Stomach (tissue), 9 donors: ENCODE results near the gene GCH1. TPM values are rescaled to one million over a fixed set of nuclear protein-coding genes. Genes with fewer than 3 reads are reported as not detected.

Experiments
- DNase-seq, 2 donors: peaks; one replicate each; pipeline versions ENCODE4 v3.0.0 to v3.0.0-alpha.2; 2013 to 2019
- H3K27ac ChIP-seq, 5 donors: fragments of 200-600 bp in 4 of 5; sonication (generic) in 4 of 5; one replicate each; pipeline ENCODE4 v1.5.1; 2013 to 2019; ENCODE audit warnings: mild to moderate bottlenecking in 1 of 5, moderate library complexity in 1 of 5
- H3K27me3 ChIP-seq, 3 donors: fragments of 200-600 bp; sonication (generic); one replicate each; pipeline ENCODE4 v1.5.1; 2017 to 2019; ENCODE audit warnings: mixed run types in 1 of 3
- H3K36me3 ChIP-seq, 4 donors: fragments of 200-600 bp; sonication (generic); 1 replicate in 3 of 4; 2 replicates in 1 of 4; pipeline ENCODE4 v1.5.1; 2016 to 2019
- H3K4me1 ChIP-seq, 4 donors: fragments of 200-600 bp; sonication (generic); one replicate each; pipeline ENCODE4 v1.5.1; 2016 to 2019
- H3K4me3 ChIP-seq, 4 donors: fragments of 200-600 bp; sonication (generic) in 3 of 4; one replicate each; pipeline ENCODE4 v1.5.1; 2016 to 2019; ENCODE audit warnings: mild to moderate bottlenecking in 1 of 4
- H3K9me3 ChIP-seq, 4 donors: fragments of 200-600 bp; sonication (generic); one replicate each; pipeline ENCODE4 v1.5.1; 2016 to 2019
- EP300 ChIP-seq: sonication (generic); formaldehyde crosslinking; IDR thresholded peaks from one replicate; pipeline ENCODE4 v1.6.1; 2017; ENCODE audit warnings: antibody characterized with exemption
- POLR2A ChIP-seq, 4 donors: fragments of 450-650 bp; IDR thresholded peaks; one replicate each; pipeline ENCODE4 v1.6.1; 2016; ENCODE audit warnings: antibody characterized with exemption in 4 of 4, control low read depth in 2 of 4, mild to moderate bottlenecking in 1 of 4, moderate library complexity in 1 of 4
- POLR2AphosphoS5 ChIP-seq, 3 donors: sonication (generic); formaldehyde crosslinking; IDR thresholded peaks; one replicate each; pipeline ENCODE4 v1.6.1; 2016; ENCODE audit warnings: antibody characterized with exemption in 3 of 3
- WGBS, 5 donors: extraction: QIAGEN DNeasy Blood & Tissue Kit in 3 of 5; methylation state at CpG; one replicate each; pipeline versions ENCODE4 v1.1.5 to v1.1.7; 2013 to 2018; 5-methylcytosine and 5-hydroxymethylcytosine counted together
- intact Hi-C: fragments of 100-400 bp; cut with DNase I; formaldehyde crosslinking; loops from one replicate; pipeline ENCODE4 v1.15.1; 2023; ENCODE audit warnings: low total_unique reads
- polyA plus RNA-seq, 3 donors: library from polyadenylated mRNA; stranded (reverse); fragments of 200-250 nt; gene quantifications; one replicate each; pipeline ENCODE4 v1.2.3, GENCODE V29; 2013
- total RNA-seq, 5 donors: library from RNA; depleted of rRNA; stranded (reverse); fragments of >200 nt; gene quantifications; one replicate each; pipeline versions ENCODE4 v1.1.0 to v1.2.3, GENCODE V29; 2014 to 2016
- TF ChIP-seq, protein P1 (sequence below), 7 experiments: fragments of 450-650 bp in 4 of 7; fragments of 200-600 bp in 3 of 7; sonication (generic) in 3 of 7; IDR thresholded peaks; one replicate each; pipeline ENCODE4 v1.5.1; 2016 to 2019; ENCODE audit warnings: antibody characterized with exemption in 7 of 7, control low read depth in 2 of 7, mild to moderate bottlenecking in 1 of 7
- donor health status: healthy with polysubstance abuse.
- donor health status: Bipolar disorder and iron deficiency.
- donor health status: healthy.

The GCH1 gene
- total and polyA plus RNA-seq, 8 donors: 0.58 to 52.1 (median 10.4) TPM

- no peaks in the 10 kb centered on the region for H3K4me1 ChIP-seq
These were observed 67.9 kb downstream of the GCH1 start for GRCh38 chr14:54834727-54835126.

GRCh38 chr14:54834081-54834480, 68.5 kb downstream of the GCH1 start:
- no peaks in the 10 kb centered on the region for H3K36me3 ChIP-seq
- H3K27me3 ChIP-seq: no peaks in the 10 kb centered on the region
- no peaks in the 10 kb centered on the region for H3K4me1 ChIP-seq
- TF ChIP-seq, protein P1, sequence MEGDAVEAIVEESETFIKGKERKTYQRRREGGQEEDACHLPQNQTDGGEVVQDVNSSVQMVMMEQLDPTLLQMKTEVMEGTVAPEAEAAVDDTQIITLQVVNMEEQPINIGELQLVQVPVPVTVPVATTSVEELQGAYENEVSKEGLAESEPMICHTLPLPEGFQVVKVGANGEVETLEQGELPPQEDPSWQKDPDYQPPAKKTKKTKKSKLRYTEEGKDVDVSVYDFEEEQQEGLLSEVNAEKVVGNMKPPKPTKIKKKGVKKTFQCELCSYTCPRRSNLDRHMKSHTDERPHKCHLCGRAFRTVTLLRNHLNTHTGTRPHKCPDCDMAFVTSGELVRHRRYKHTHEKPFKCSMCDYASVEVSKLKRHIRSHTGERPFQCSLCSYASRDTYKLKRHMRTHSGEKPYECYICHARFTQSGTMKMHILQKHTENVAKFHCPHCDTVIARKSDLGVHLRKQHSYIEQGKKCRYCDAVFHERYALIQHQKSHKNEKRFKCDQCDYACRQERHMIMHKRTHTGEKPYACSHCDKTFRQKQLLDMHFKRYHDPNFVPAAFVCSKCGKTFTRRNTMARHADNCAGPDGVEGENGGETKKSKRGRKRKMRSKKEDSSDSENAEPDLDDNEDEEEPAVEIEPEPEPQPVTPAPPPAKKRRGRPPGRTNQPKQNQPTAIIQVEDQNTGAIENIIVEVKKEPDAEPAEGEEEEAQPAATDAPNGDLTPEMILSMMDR (IDR thresholded peaks at IDR 0.05): no peak
- TF ChIP-seq POLR2A (IDR thresholded peaks at IDR 0.05): no peak
- no peak for TF ChIP-seq POLR2AphosphoS5 (IDR thresholded peaks at IDR 0.05)
- no peak for TF ChIP-seq EP300
- no peak overlapping the region for H3K4me3 ChIP-seq
- no peaks in the 10 kb centered on the region for H3K9me3 ChIP-seq
- intact Hi-C loops: no loop called here
- DNase-seq: no peak
- H3K27ac ChIP-seq: no peak overlapping the region

More at GRCh38 chr14:54834727-54835126, 67.9 kb downstream of the GCH1 start:
- no peak overlapping the region for H3K27ac ChIP-seq
- no peaks in the 10 kb centered on the region for H3K36me3 ChIP-seq
- TF ChIP-seq POLR2A (IDR thresholded peaks at IDR 0.05): no peak
- TF ChIP-seq EP300: no peak
- TF ChIP-seq, protein P1 (IDR thresholded peaks at IDR 0.05): no peak
- no peak for TF ChIP-seq POLR2AphosphoS5 (IDR thresholded peaks at IDR 0.05)
- no peak overlapping the region for H3K4me3 ChIP-seq
- 79 to 83% (median 82%) methylated on average over 6 of the region's 6 CpGs for WGBS, 5 donors
- intact Hi-C loops: no loop called here
- DNase-seq: no peak
- no peaks in the 10 kb centered on the region for H3K27me3 ChIP-seq
- H3K9me3 ChIP-seq: no peaks in the 10 kb centered on the region

GRCh38 chr14:54830650-54831049, 72.0 kb downstream of the GCH1 start:
- intact Hi-C loops: no loop called here
- no peak for DNase-seq
- 90 to 95% (median 94%) methylated on average over 4 of the region's 4 CpGs for WGBS, 5 donors

GRCh38 chr14:54829486-54830224, 73.0 kb downstream of the GCH1 start:
- H3K36me3 ChIP-seq: no peaks in the 10 kb centered on the region
- intact Hi-C loops: no loop called here
- no peak overlapping the region for H3K4me3 ChIP-seq
- H3K4me1 ChIP-seq: no peaks in the 10 kb centered on the region
- TF ChIP-seq POLR2AphosphoS5 (IDR thresholded peaks at IDR 0.05): no peak
- no peak for TF ChIP-seq EP300
- TF ChIP-seq, protein P1 (IDR thresholded peaks at IDR 0.05): no peak
- TF ChIP-seq POLR2A (IDR thresholded peaks at IDR 0.05): no peak
- peaks cover 0 to 13% (median 8%) of the 10 kb centered on the region in 4 donors for H3K9me3 ChIP-seq
- no peaks in the 10 kb centered on the region for H3K27me3 ChIP-seq
- WGBS, 5 donors: 72 to 80% (median 78%) methylated on average over 8 of the region's 8 CpGs
- no peak for DNase-seq
- H3K27ac ChIP-seq: no peak overlapping the region

More at GRCh38 chr14:54830650-54831049, 72.0 kb downstream of the GCH1 start:
- Histone ChIP-seq H3K9me3 (peaks cover 0 to 5% (median 2%) of the 10 kb centered on the region in 4 donors), H3K27me3 (no peaks in the 10 kb centered on the region), H3K36me3 (no peaks in the 10 kb centered on the region), H3K4me1 (no peaks in the 10 kb centered on the region), H3K4me3 (no peak overlapping the region), H3K27ac (no peak overlapping the region)
- TF ChIP-seq POLR2A (IDR thresholded peaks at IDR 0.05): no peak
- TF ChIP-seq, protein P1 (IDR thresholded peaks at IDR 0.05): no peak
- TF ChIP-seq POLR2AphosphoS5 (IDR thresholded peaks at IDR 0.05): no peak
- TF ChIP-seq EP300: no peak
